NCI-H510A (cell line): ENCODE data around the gene TPD52L1.

Experiments
- DNase-seq: peaks from one replicate; lab custom pipeline; 2025; lab: John Stamatoyannopoulos, UW

TPD52L1 gene

DNA sequence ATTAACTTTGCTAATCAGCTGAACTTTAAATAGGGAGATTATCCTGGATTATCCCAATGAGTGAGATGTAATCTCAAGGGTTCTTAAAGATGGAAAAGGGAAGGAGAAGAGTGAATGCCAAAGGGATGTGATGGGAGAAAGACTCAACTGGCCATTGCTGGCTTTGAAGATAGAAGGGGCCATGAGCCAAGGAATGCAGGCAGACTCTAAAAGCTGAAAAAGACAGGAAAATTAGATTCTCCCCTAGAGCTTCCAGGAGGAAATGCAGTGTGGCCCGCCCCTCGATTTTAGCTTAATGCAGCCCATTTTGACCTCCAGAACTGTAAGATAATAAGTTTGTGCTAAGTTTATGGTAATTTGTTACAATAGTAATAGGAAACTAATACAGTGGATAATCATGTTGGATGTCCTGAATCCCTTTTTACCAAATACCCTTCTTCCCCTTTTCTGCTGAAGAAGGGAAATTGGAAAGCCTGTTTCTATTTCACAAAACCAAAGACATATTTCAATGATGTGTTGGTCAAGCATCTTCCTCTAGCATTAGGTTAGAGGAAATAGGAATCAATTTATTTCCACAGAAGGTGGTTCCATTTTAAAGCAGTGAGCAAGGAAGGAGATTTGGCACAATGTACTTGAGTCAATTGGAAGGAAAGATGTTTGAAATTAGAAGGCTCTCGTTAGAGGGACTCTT lies 151.5 kb downstream of the TPD52L1 start:
- no peak for DNase-seq

DNA sequence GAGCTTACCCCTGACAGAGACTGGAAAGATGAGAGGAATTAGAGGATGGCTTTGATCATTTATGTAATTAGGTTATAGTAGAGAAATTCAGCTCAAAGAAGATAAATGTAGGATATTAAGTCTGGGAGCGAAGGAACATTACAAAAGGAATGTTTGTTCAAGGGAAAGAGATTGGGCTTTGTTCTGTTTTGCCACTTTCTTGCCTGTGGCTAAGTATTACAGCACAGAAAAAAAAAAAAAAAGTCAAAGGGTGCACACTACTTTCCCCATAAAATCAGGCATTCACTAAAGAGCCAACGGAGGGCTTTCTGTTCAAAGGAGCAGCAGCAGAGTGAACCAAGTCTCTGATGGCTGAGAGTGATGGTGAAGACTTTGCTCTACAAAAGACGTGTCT lies 153.2 kb downstream of the TPD52L1 start:
- no peak for DNase-seq

- no peak for DNase-seq
Measured at GRCh38 chr6:125307150-125307838, 153.7 kb downstream of the TPD52L1 start.

DNA sequence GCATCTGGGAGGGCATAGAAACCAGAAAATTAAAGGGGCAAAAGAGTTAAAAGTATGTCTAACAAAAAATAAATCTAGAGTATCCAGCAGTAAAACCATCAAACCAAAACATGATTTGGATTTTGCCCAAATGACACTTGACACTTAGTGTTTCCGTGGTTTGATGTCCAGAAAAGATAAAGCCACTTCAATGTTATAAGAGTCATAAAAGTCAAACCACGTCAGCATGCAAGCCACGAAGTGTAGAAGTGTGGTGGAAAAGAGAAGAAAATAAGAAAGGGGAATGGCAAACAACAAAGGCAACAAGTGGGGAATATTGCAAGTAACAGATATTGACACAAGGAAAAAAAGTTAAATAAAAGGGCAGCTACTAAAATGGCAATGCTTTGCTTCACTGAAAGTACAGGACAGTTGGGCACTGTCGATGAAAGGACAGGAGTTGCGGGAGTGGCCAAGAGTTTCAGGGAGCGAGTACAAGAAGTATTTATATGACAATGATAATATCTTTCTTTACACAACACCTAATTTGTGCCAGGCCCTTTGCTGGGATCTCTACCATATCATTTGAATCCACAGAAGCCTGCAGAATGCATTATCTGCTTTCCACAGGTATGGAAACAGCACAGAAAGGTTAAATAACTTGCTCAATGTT lies 154.5 kb downstream of the TPD52L1 start:
- DNase-seq: no peak

DNA sequence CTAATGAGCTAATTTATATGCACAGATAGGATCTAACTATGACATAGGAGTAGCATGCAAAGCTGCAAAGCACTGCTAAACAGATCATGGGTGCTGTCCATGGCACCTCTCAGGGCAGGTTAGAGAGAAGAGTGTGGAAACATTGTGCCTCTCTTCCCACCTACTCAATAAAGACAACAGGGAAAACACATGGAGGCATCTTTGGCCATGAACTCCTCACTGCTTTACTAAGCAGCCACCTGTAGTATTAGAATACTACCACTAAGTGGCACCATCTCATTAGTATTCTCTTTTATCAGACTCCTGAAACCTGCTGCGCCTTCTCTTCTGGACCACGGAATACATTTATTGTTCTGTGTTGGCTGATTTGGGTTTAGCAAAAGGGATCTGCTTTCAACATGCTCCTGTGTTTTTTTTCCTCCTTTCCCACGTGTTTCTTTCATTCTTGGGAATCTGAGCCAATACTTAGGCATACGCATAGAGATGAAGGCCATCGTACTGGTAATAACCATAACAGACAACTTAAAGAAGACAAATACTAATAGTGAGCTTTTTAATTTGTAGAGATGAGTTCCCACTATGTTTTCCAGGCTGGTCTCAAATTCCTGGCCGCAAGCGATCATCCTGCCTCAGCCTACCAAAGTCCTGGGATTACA lies 157.5 kb downstream of the TPD52L1 start:
- peak; percentile 25 for DNase-seq

GRCh38 chr6:125312478-125312877 lies 158.9 kb downstream of the TPD52L1 start:
- DNase-seq: no peak

- no peak for DNase-seq
Measured at GRCh38 chr6:125312950-125313349, 159.4 kb downstream of the TPD52L1 start.
